Measurements from ENCODE around the gene XXYLT1.

DNA sequence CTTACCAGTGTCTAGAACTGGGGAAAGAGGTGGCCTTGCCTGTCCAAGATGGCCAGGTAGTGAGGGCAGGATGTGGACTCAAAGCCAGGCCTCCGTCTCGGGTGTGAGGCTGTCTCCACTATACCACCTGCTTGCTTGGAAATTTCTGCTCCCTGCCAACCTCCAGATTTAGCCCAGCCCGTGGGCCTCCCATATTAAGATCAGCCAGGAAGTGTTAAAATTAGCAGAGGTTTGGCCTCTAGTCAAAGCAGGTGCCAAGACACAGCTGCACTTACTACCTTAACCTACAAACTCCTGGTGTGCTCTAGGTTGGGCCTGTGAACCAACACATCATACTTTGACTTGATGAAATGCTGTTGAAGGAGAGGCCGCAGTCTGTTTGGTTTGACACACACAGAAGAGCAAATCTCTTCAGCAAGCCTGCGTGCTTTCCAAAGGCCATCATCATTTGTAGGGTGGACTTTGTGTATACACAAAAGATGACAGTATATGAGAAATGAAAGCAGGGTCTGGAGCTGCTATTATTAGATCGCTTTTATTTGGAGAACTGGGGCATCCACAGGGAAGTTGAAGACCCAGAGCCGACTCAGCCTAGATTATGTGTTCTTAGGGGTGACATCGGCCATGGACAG, 206.5 kb downstream of the XXYLT1 start:
- TF ChIP-seq POLR2A (IDR thresholded peaks at IDR 0.05): no peak
- TF ChIP-seq, protein P1, sequence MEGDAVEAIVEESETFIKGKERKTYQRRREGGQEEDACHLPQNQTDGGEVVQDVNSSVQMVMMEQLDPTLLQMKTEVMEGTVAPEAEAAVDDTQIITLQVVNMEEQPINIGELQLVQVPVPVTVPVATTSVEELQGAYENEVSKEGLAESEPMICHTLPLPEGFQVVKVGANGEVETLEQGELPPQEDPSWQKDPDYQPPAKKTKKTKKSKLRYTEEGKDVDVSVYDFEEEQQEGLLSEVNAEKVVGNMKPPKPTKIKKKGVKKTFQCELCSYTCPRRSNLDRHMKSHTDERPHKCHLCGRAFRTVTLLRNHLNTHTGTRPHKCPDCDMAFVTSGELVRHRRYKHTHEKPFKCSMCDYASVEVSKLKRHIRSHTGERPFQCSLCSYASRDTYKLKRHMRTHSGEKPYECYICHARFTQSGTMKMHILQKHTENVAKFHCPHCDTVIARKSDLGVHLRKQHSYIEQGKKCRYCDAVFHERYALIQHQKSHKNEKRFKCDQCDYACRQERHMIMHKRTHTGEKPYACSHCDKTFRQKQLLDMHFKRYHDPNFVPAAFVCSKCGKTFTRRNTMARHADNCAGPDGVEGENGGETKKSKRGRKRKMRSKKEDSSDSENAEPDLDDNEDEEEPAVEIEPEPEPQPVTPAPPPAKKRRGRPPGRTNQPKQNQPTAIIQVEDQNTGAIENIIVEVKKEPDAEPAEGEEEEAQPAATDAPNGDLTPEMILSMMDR (IDR thresholded peaks at IDR 0.05 in 8 of 11, conservative IDR thresholded peaks at IDR 0.05 in 3 of 11): no peak

All from spleen (tissue), 7 donors.